Measurements from ENCODE around the gene MPO. TPM values are rescaled to one million over a fixed set of nuclear protein-coding genes. Genes with fewer than 3 reads are reported as not detected.
A peak's percentile ranks its signal among the peaks of the same experiment; 100 is the strongest.

MPO gene
- polyA plus RNA-seq, 4 donors: 0.12 to 1.1 TPM; not detected in 2

DNA sequence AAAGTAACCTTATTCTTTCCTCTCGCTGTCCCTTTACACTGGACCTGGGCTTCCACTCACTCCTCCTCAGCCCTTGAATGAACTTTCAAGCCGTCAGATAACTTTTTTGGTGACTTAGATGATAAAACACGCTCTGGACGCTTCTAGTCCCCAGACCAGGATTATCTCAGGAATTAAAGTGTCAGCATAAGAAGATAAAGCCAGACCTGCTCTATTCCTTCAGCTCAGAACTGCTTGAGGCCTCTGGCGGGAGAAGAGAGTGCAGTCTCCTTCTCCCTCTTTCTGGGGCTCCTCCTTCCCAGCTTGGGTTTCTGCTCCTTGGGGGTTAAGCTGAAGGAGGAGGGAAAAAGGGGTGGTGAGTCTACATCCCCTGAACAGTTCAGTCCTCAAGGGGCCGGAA is 35.8 kb downstream of the MPO start:
- peak overlapping the region in 1 of 3 donors; percentile 67 for H3K27ac ChIP-seq (ENCODE audit: low read depth in 1 of 3, low read length in 2 of 3)
- WGBS, 3 donors: 75 to 86% (median 85%) methylated on average over 6 of the region's 6 CpGs
- FAIRE-seq: no peak
- H3K36me3 ChIP-seq (ENCODE audit: control insufficient read depth in 3 of 3, insufficient read depth in 2 of 3, low read depth in 1 of 3, low read length in 3 of 3): no peaks in the 10 kb centered on the region
- no peak for DNase-seq
- H3K27me3 ChIP-seq (ENCODE audit: control insufficient read depth in 3 of 3, insufficient read depth in 3 of 3, low read length in 3 of 3): peaks cover 0 to 21% (median 0%) of the 10 kb centered on the region in 3 donors
- no peaks in the 10 kb centered on the region for H3K9me3 ChIP-seq (ENCODE audit: control insufficient read depth in 2 of 2, insufficient read depth in 1 of 2, low read depth in 1 of 2, low read length in 1 of 2)
- H3K4me3 ChIP-seq (ENCODE audit: low read depth in 1 of 3, low read length in 3 of 3): no peak overlapping the region
- peaks cover 2 to 40% (median 4%) of the 10 kb centered on the region in 3 donors for H3K4me1 ChIP-seq (ENCODE audit: control insufficient read depth in 3 of 3, insufficient read depth in 2 of 3, low read depth in 1 of 3, low read length in 2 of 3)

DNA sequence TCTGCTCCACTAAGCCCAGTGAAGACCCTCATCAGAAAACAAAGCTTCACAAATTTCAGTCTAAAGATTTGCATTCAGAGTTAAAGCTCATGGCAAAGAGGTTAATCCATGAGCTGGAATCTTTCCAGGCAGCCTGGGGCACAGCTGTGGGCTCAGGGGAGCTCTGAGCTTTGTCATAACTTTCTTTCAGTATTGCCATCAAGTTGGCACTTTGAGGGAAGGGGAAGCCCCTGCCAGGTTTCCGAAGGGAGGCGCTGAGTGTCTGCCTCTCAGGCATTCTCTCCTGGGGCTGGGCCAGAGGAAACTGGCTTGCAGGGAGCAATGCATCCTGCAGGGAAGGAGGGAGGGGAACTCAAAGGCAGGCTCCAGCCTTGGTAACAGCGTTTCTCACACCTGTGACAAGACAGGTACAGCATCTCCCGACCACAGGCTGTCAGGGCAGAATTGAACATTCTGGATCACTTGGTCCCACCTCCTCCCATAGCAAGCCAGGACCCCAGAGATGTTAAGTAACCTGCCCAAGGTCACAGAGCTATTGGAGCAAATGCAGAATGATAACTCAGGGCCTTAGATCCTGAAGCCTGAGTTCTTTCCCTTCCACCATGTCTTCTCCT is 38.5 kb downstream of the MPO start:
- H3K9me3 ChIP-seq (ENCODE audit: control insufficient read depth in 2 of 2, insufficient read depth in 1 of 2, low read depth in 1 of 2, low read length in 1 of 2): no peaks in the 10 kb centered on the region
- H3K4me3 ChIP-seq (ENCODE audit: low read depth in 1 of 3, low read length in 3 of 3): no peak overlapping the region
- no peak overlapping the region for H3K27ac ChIP-seq (ENCODE audit: low read depth in 1 of 3, low read length in 2 of 3)
- H3K27me3 ChIP-seq (ENCODE audit: control insufficient read depth in 3 of 3, insufficient read depth in 3 of 3, low read length in 3 of 3): peaks cover 0 to 12% (median 0%) of the 10 kb centered on the region in 3 donors
- FAIRE-seq: no peak
- WGBS, 3 donors: 7 to 14% (median 12%) methylated on average over 3 to 4 of the region's 4 CpGs
- peaks cover 0 to 27% (median 2%) of the 10 kb centered on the region in 3 donors for H3K4me1 ChIP-seq (ENCODE audit: control insufficient read depth in 3 of 3, insufficient read depth in 2 of 3, low read depth in 1 of 3, low read length in 2 of 3)
- no peak for DNase-seq
- H3K36me3 ChIP-seq (ENCODE audit: control insufficient read depth in 3 of 3, insufficient read depth in 2 of 3, low read depth in 1 of 3, low read length in 3 of 3): no peaks in the 10 kb centered on the region

GRCh38 chr17:58239987-58240386 is 40.7 kb downstream of the MPO start:
- FAIRE-seq (no peak), DNase-seq (no peak)
- peaks cover 0 to 10% (median 0%) of the 10 kb centered on the region in 3 donors for H3K4me1 ChIP-seq (ENCODE audit: control insufficient read depth in 3 of 3, insufficient read depth in 2 of 3, low read depth in 1 of 3, low read length in 2 of 3)
- no peak overlapping the region for H3K4me3 ChIP-seq (ENCODE audit: low read depth in 1 of 3, low read length in 3 of 3)
- H3K27ac ChIP-seq (ENCODE audit: low read depth in 1 of 3, low read length in 2 of 3): no peak overlapping the region
- H3K36me3 ChIP-seq (ENCODE audit: control insufficient read depth in 3 of 3, insufficient read depth in 2 of 3, low read depth in 1 of 3, low read length in 3 of 3): no peaks in the 10 kb centered on the region
- peaks cover 0 to 16% (median 4%) of the 10 kb centered on the region in 3 donors for H3K27me3 ChIP-seq (ENCODE audit: control insufficient read depth in 3 of 3, insufficient read depth in 3 of 3, low read length in 3 of 3)
- no peaks in the 10 kb centered on the region for H3K9me3 ChIP-seq (ENCODE audit: control insufficient read depth in 2 of 2, insufficient read depth in 1 of 2, low read depth in 1 of 2, low read length in 1 of 2)
- 77 to 81% (median 78%) methylated on average over 1 of the region's 1 CpG for WGBS, 3 donors

DNA sequence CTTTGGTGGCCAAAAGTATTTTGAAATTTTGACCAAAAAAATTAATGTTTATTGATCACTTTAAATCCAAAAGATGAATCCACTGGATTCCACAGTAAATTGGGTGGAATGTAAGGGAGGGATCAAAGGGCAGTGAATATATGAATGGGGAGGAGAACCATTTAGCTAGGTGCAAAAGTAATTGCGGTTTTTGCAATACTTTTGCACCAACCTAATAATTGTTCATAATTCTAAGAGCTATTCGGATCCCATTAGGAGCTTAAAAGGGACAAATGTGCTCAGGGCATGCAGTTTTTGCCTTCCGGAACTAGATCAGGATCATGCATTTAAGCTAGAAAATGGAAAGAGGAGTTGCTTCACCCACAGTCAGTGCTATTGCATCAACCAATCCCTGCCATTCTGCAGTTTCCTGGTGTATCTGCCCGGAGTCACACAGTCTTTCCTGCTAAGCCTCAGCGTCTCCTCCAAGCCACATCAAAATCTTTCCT is 42.5 kb downstream of the MPO start, which contains the start of gene LPO:
LPO (plus strand) TSS at position 438 of the 488 bp plus-strand sequence. CDS start 4,396 bp downstream, outside the sequence.
- FAIRE-seq (no peak), DNase-seq (no peak)
- Histone ChIP-seq H3K4me3 (ENCODE audit: low read depth in 1 of 3, low read length in 3 of 3) (no peak within 1 kb of the TSS), H3K36me3 (ENCODE audit: control insufficient read depth in 3 of 3, insufficient read depth in 2 of 3, low read depth in 1 of 3, low read length in 3 of 3) (no peaks in the 10 kb centered on the region), H3K9me3 (ENCODE audit: control insufficient read depth in 2 of 2, insufficient read depth in 1 of 2, low read depth in 1 of 2, low read length in 1 of 2) (no peaks in the 10 kb centered on the region), H3K27me3 (ENCODE audit: control insufficient read depth in 3 of 3, insufficient read depth in 3 of 3, low read length in 3 of 3) (peaks cover 0 to 19% (median 4%) of the 10 kb centered on the region in 3 donors), H3K27ac (ENCODE audit: low read depth in 1 of 3, low read length in 2 of 3) (no peak within 1 kb of the TSS), H3K4me1 (ENCODE audit: control insufficient read depth in 3 of 3, insufficient read depth in 2 of 3, low read depth in 1 of 3, low read length in 2 of 3) (no peaks in the 10 kb centered on the region)
- WGBS, 3 donors: 73 to 76% (median 74%) methylated on average over 5 of the region's 5 CpGs

DNA sequence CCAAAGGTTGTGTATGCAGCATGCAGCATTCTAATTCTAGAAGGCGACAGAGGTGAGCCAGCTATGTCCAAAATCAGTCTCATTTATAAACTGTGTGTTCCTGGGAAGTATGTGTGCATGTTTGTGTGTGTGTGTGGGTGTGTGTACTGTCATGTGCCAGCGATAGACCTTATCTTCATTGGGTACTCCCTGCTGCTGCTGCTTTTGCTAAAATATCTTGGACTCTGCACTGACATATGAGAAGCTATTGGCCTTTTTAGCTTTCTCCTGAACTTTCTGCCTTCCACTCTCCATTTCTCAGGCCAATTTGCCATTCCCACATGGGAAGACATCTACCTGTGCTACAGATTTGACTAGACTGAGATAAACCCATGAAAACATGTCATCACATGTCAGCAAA is 44.3 kb downstream of the MPO start:
- H3K27ac ChIP-seq (ENCODE audit: low read depth in 1 of 3, low read length in 2 of 3): no peak overlapping the region
- DNase-seq (no peak), FAIRE-seq (no peak)
- H3K36me3 ChIP-seq (ENCODE audit: control insufficient read depth in 3 of 3, insufficient read depth in 2 of 3, low read depth in 1 of 3, low read length in 3 of 3): no peaks in the 10 kb centered on the region
- 51 to 71% (median 53%) methylated on average over 2 of the region's 2 CpGs for WGBS, 3 donors
- H3K9me3 ChIP-seq (ENCODE audit: control insufficient read depth in 2 of 2, insufficient read depth in 1 of 2, low read depth in 1 of 2, low read length in 1 of 2): no peaks in the 10 kb centered on the region
- no peak overlapping the region for H3K4me3 ChIP-seq (ENCODE audit: low read depth in 1 of 3, low read length in 3 of 3)
- peaks cover 0 to 20% (median 4%) of the 10 kb centered on the region in 3 donors for H3K27me3 ChIP-seq (ENCODE audit: control insufficient read depth in 3 of 3, insufficient read depth in 3 of 3, low read length in 3 of 3)
- peaks cover 0 to 8% (median 0%) of the 10 kb centered on the region in 3 donors for H3K4me1 ChIP-seq (ENCODE audit: control insufficient read depth in 3 of 3, insufficient read depth in 2 of 3, low read depth in 1 of 3, low read length in 2 of 3)

GRCh38 chr17:58235821-58236220 is 44.9 kb downstream of the MPO start:
- H3K27me3 ChIP-seq (ENCODE audit: control insufficient read depth in 3 of 3, insufficient read depth in 3 of 3, low read length in 3 of 3): peaks cover 0 to 20% (median 4%) of the 10 kb centered on the region in 3 donors
- no peak for FAIRE-seq
- DNase-seq: no peak

GRCh38 chr17:58234512-58234911 is 46.2 kb downstream of the MPO start:
- 80 to 85% (median 85%) methylated on average over 3 of the region's 3 CpGs for WGBS, 3 donors
- FAIRE-seq: no peak
- no peak for DNase-seq
- Histone ChIP-seq H3K4me3 (ENCODE audit: low read depth in 1 of 3, low read length in 3 of 3) (no peak overlapping the region), H3K36me3 (ENCODE audit: control insufficient read depth in 3 of 3, insufficient read depth in 2 of 3, low read depth in 1 of 3, low read length in 3 of 3) (no peaks in the 10 kb centered on the region), H3K4me1 (ENCODE audit: control insufficient read depth in 3 of 3, insufficient read depth in 2 of 3, low read depth in 1 of 3, low read length in 2 of 3) (peaks cover 0 to 8% (median 0%) of the 10 kb centered on the region in 3 donors), H3K27ac (ENCODE audit: low read depth in 1 of 3, low read length in 2 of 3) (no peak overlapping the region), H3K9me3 (ENCODE audit: control insufficient read depth in 2 of 2, insufficient read depth in 1 of 2, low read depth in 1 of 2, low read length in 1 of 2) (no peaks in the 10 kb centered on the region), H3K27me3 (ENCODE audit: control insufficient read depth in 3 of 3, insufficient read depth in 3 of 3, low read length in 3 of 3) (peaks cover 0 to 14% (median 4%) of the 10 kb centered on the region in 3 donors)

More at GRCh38 chr17:58235821-58236220, 44.9 kb downstream of the MPO start:
- peaks cover 0 to 8% (median 0%) of the 10 kb centered on the region in 3 donors for H3K4me1 ChIP-seq (ENCODE audit: control insufficient read depth in 3 of 3, insufficient read depth in 2 of 3, low read depth in 1 of 3, low read length in 2 of 3)
- H3K4me3 ChIP-seq (ENCODE audit: low read depth in 1 of 3, low read length in 3 of 3): no peak overlapping the region
- H3K36me3 ChIP-seq (ENCODE audit: control insufficient read depth in 3 of 3, insufficient read depth in 2 of 3, low read depth in 1 of 3, low read length in 3 of 3): no peaks in the 10 kb centered on the region
- WGBS, 3 donors: 52 to 69% (median 63%) methylated on average over 1 of the region's 1 CpG
- H3K9me3 ChIP-seq (ENCODE audit: control insufficient read depth in 2 of 2, insufficient read depth in 1 of 2, low read depth in 1 of 2, low read length in 1 of 2): no peaks in the 10 kb centered on the region
- H3K27ac ChIP-seq (ENCODE audit: low read depth in 1 of 3, low read length in 2 of 3): no peak overlapping the region

- FAIRE-seq: no peak
- no peaks in the 10 kb centered on the region for H3K36me3 ChIP-seq (ENCODE audit: control insufficient read depth in 3 of 3, insufficient read depth in 2 of 3, low read depth in 1 of 3, low read length in 3 of 3)
- H3K4me3 ChIP-seq (ENCODE audit: low read depth in 1 of 3, low read length in 3 of 3): no peak overlapping the region
- H3K27me3 ChIP-seq (ENCODE audit: control insufficient read depth in 3 of 3, insufficient read depth in 3 of 3, low read length in 3 of 3): peaks cover 0 to 15% (median 4%) of the 10 kb centered on the region in 3 donors
- peaks cover 0 to 8% (median 0%) of the 10 kb centered on the region in 3 donors for H3K4me1 ChIP-seq (ENCODE audit: control insufficient read depth in 3 of 3, insufficient read depth in 2 of 3, low read depth in 1 of 3, low read length in 2 of 3)
- WGBS, 3 donors: 73 to 93% (median 84%) methylated on average over 3 of the region's 3 CpGs
- no peak for DNase-seq
- H3K27ac ChIP-seq (ENCODE audit: low read depth in 1 of 3, low read length in 2 of 3): no peak overlapping the region
- no peaks in the 10 kb centered on the region for H3K9me3 ChIP-seq (ENCODE audit: control insufficient read depth in 2 of 2, insufficient read depth in 1 of 2, low read depth in 1 of 2, low read length in 1 of 2)
Measured at GRCh38 chr17:58233543-58233942, 47.2 kb downstream of the MPO start.
